Chondrocyte (in vitro differentiated cells): Measurements from ENCODE around the gene TMEM63A. TPM values are rescaled to one million over a fixed set of nuclear protein-coding genes. Genes with fewer than 3 reads are reported as not detected.

Experiments used
- DNase-seq: peaks from one replicate; pipeline ENCODE4 v3.0.0; 2021; ENCODE audit warnings: mixed read lengths, low spot score
- H3K27ac Mint-ChIP-seq: one replicate; pipeline ENCODE4 v1.8.0; 2021; ENCODE audit warnings: mild to moderate bottlenecking, moderate library complexity, mixed read lengths; ENCODE audit not compliant: unreplicated experiment
- H3K27me3 Mint-ChIP-seq: 2 replicates; pipeline ENCODE4 v1.8.0; 2021; ENCODE audit warnings: low read depth, mixed read lengths
- H3K36me3 Mint-ChIP-seq: 2 replicates; pipeline ENCODE4 v1.8.0; 2021; ENCODE audit warnings: low read depth, mixed read lengths
- H3K4me1 Mint-ChIP-seq: 2 replicates; pipeline ENCODE4 v1.8.0; 2021; ENCODE audit warnings: low read depth, mild to moderate bottlenecking, mixed read lengths
- H3K4me3 Mint-ChIP-seq: one replicate; pipeline ENCODE4 v1.8.0; 2021; ENCODE audit warnings: mild to moderate bottlenecking, moderate library complexity, mixed read lengths; ENCODE audit not compliant: unreplicated experiment
- H3K9me3 Mint-ChIP-seq: 2 replicates; pipeline ENCODE4 v1.8.0; 2021; ENCODE audit warnings: low read depth, mixed read lengths
- total RNA-seq: library from RNA; stranded (reverse); gene quantifications from 3 replicates; pipeline ENCODE4 v1.2.1, GENCODE V29; 2021
- TF ChIP-seq, protein P1 (sequence below): fragments of 200-600 bp; sonication (generic); IDR thresholded peaks from 2 replicates; pipeline ENCODE4 v1.5.0; 2021; ENCODE audit warnings: antibody characterized with exemption, mild to moderate bottlenecking, moderate library complexity

The TMEM63A gene
- total RNA-seq, 1 donor from 2014 or later, result 50.3 TPM

DNA sequence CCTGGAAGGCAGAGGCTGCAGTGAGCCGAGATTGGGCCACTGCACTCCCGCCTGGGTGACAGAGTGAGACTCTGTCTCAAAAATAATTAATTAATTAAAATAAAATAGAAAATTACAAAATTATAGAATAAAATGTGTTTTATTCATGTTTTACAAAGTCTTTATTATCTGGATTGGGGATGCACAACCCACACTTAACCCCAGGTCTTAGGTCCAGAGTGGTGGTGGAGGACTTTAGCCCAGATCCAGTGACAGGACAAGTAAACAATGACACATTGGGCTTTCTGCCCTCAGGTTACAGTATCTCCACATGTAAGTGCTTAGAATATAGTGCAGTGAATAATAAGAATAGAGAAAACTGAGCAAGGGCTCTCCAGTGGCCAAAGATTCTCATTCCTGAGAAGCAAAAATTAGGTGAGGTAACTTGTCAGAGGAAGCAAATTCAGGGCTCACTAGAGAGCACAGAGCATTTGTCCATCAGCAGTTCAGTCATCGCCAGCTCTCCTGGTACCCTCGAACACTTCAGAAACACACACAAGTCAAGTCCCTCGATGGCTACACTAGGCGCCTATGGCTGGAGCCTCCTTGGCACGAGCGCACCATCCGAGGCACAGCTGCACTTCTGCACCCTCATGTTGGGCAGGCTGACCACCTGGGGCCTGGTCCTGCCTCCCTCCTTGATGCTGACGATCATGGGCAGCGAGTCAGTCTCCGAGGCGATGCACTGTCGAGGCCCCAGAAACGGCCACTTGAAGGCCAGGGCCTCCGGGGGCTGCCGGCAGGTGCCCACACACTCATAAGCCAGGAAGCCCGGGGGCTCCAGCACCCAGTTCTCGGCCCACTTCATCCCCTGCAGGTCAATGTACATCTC lies 4.2 kb upstream of the TMEM63A start:
- Mint-ChIP-seq H3K27me3 (no peaks in the 10 kb centered on the region), H3K27ac (no peak overlapping the region), H3K9me3 (no peaks in the 10 kb centered on the region), H3K4me1 (peaks cover 10% of the 10 kb centered on the region), H3K36me3 (no peaks in the 10 kb centered on the region), H3K4me3 (no peak overlapping the region)
- no peak for DNase-seq
- TF ChIP-seq, protein P1, sequence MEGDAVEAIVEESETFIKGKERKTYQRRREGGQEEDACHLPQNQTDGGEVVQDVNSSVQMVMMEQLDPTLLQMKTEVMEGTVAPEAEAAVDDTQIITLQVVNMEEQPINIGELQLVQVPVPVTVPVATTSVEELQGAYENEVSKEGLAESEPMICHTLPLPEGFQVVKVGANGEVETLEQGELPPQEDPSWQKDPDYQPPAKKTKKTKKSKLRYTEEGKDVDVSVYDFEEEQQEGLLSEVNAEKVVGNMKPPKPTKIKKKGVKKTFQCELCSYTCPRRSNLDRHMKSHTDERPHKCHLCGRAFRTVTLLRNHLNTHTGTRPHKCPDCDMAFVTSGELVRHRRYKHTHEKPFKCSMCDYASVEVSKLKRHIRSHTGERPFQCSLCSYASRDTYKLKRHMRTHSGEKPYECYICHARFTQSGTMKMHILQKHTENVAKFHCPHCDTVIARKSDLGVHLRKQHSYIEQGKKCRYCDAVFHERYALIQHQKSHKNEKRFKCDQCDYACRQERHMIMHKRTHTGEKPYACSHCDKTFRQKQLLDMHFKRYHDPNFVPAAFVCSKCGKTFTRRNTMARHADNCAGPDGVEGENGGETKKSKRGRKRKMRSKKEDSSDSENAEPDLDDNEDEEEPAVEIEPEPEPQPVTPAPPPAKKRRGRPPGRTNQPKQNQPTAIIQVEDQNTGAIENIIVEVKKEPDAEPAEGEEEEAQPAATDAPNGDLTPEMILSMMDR, result no peak

DNA sequence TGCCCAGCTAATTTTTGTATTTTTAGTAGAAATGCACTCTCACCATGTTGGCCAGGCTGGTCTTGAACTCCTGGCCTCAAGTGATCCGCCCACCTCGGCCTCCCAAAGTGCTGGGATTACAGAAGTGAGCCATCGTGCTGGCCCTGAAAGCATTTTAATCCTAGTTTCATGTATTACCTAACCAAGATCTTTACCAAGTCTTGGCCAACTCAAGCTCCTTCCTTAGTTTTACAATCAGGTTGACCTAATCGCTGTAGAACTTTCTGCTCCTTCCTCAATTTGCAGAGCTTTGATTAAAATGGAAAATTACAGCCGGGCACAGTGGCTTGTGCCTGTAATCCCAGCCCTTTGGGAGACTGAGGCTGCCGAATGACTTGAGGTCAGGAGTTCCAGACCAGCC lies 3.2 kb upstream of the TMEM63A start:
- Mint-ChIP-seq H3K9me3 (no peaks in the 10 kb centered on the region), H3K4me3 (no peak overlapping the region), H3K36me3 (no peaks in the 10 kb centered on the region), H3K4me1 (peaks cover 21% of the 10 kb centered on the region), H3K27ac (no peak overlapping the region), H3K27me3 (no peaks in the 10 kb centered on the region)
- DNase-seq, result no peak
- TF ChIP-seq, protein P1, result no peak

DNA sequence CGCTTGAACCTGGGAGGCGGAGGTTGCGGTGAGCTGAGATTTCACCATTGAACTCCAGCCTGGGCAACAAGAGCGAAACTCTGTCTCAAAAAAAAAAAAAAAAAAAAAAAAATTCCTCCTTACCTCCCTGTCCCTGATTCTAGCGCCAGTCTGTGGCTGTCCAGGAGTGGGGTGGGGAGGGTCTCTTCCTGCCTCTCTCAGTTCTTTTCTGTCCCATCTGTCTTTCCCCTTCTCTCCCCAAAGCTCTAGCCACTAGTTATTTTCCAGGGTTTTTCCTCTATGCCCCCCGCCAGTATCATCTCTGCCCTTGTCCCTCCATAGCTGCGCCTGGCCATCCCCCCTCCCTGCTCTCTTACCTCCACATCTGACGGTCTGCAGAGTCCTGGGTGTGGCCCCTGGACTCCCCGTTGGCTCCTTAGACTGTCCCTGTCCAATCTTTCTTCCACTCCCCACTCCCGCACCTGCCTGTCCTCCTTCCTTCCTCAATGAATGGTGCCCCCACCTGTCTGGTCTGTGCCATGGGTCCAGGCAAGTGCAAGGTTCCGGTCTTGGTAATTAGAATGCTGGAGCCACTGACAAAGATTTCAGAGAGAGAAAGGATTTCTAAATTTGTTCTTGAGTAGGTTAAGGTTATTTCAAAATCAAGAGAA lies 1.6 kb upstream of the TMEM63A start:
- H3K27me3 Mint-ChIP-seq, result no peaks in the 10 kb centered on the region
- peak overlapping the region; percentile 91 for H3K4me3 Mint-ChIP-seq
- H3K4me1 Mint-ChIP-seq, result peaks cover 37% of the 10 kb centered on the region
- DNase-seq, result no peak
- no peak overlapping the region for H3K27ac Mint-ChIP-seq
- no peaks in the 10 kb centered on the region for H3K9me3 Mint-ChIP-seq
- peaks cover 1% of the 10 kb centered on the region for H3K36me3 Mint-ChIP-seq
- TF ChIP-seq, protein P1, result no peak

DNA sequence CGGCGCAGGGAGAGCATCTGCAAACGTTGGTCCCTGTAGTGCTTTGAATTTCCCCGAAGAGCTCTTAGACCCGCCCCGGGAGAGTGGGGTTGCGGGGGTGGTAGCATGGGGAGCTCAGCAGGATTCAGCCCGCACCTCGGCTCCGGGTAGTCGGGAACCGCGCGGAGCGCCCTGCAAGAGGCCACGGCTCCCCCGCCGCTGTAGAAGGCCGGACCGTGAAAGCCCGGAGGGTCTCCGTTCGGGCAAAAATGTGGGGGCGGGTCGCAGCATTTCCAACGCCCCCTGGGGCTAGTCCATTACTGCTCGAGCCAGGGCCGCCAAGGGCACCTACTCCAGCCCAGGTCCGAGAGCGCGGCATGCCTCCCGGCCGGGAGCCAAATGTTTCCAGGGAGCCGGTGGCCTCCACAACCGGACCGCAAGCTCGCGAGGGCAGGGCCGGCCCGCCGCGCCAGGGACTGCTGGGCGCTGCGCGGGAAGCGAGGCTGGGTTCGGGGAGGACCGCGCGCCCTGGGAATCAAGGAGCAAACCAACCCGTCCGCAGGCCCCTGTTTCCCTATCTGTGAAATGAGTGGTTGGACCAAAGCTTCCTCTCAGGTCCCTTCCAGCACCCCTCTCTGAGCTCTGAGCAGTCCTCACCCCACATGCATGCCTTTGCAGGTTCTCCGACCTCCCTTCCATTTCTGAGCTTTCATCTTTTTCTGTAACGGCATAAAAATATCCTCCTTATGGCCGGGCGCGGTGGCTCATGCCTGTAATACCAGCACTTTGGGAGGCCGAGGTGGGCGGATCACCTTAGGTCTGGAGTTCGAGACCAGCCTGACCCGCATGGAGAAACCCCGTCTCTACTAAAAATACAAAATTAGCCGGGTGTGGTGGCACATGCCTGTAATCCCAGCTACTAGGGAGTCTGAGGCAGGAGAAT lies 775 bp upstream of the TMEM63A start:
- H3K27me3 Mint-ChIP-seq, result no peaks in the 10 kb centered on the region
- H3K4me3 Mint-ChIP-seq, result peak overlapping the region; percentile 91
- H3K27ac Mint-ChIP-seq, result peak overlapping the region; percentile 41
- H3K4me1 Mint-ChIP-seq, result peaks cover 45% of the 10 kb centered on the region
- TF ChIP-seq, protein P1, result peak; percentile 42
- peaks cover 1% of the 10 kb centered on the region for H3K36me3 Mint-ChIP-seq
- H3K9me3 Mint-ChIP-seq, result no peaks in the 10 kb centered on the region
- no peak for DNase-seq
